SU-DHL-6 (cell line): Measurements from ENCODE around the gene EEFSEC.

Experiments used
- H2AFZ ChIP-seq: fragments of 200-600 bp; sonication (generic); 2 replicates; pipeline ENCODE4 v1.6.1; 2014; ENCODE audit warnings: low read depth, mild to moderate bottlenecking, moderate library complexity, mixed read lengths, antibody characterized with exemption, low read length; ENCODE audit not compliant: severe bottlenecking
- H3F3A ChIP-seq: fragments of 200-600 bp; shearing (Covaris generic); 2 replicates; pipeline ENCODE4 v1.6.0; 2016; ENCODE audit warnings: antibody characterized with exemption, mild to moderate bottlenecking; ENCODE audit not compliant: insufficient read depth
- H3K27ac ChIP-seq: fragments of 200-600 bp; sonication (generic); 2 replicates; pipeline ENCODE4 v1.5.1; 2016; ENCODE audit warnings: low read depth, mild to moderate bottlenecking, low read length, moderate library complexity, mixed read lengths
- H3K27me3 ChIP-seq: fragments of 200-600 bp; sonication (generic), shearing (Covaris generic); 2 replicates; pipeline ENCODE4 v1.6.0; 2014; ENCODE audit warnings: mild to moderate bottlenecking, low read length
- H3K36me3 ChIP-seq: fragments of 200-600 bp; sonication (generic); 2 replicates; pipeline ENCODE4 v1.6.1; 2014; ENCODE audit warnings: mild to moderate bottlenecking, low read length, mixed read lengths
- H3K4me2 ChIP-seq: fragments of 300-600, 200-600 bp; shearing (Covaris generic), sonication (generic); 2 replicates; pipeline ENCODE4 v1.6.0; 2014; ENCODE audit warnings: low read length, low read depth, mild to moderate bottlenecking; ENCODE audit not compliant: poor library complexity, severe bottlenecking
- H3K4me3 ChIP-seq: fragments of 200-600 bp; sonication (generic); 2 replicates; pipeline ENCODE4 v1.5.1; 2014; ENCODE audit warnings: antibody characterized with exemption, low read length, mild to moderate bottlenecking, mixed read lengths; ENCODE audit not compliant: insufficient read depth, poor library complexity, severe bottlenecking
- H3K79me2 ChIP-seq: fragments of 200-600 bp; sonication (generic); 2 replicates; pipeline ENCODE4 v1.6.1; 2014; ENCODE audit warnings: mild to moderate bottlenecking, low read length, moderate library complexity; ENCODE audit not compliant: insufficient read depth
- H3K9ac ChIP-seq: fragments of 200-600 bp; sonication (generic); 2 replicates; pipeline ENCODE4 v1.7.0; 2014; ENCODE audit warnings: mild to moderate bottlenecking, low read length
- H3K9me2 ChIP-seq: fragments of 200-600 bp; sonication (generic); replicated peaks from 2 replicates; pipeline ENCODE4 v1.6.1; 2014; ENCODE audit warnings: low read length; ENCODE audit not compliant: insufficient read depth
- H3K9me3 ChIP-seq: fragments of 200-600 bp; sonication (generic); 2 replicates; pipeline ENCODE4 v1.6.1; 2014; ENCODE audit warnings: low read length, mixed read lengths; ENCODE audit not compliant: insufficient read depth
- H4K20me1 ChIP-seq: fragments of 200-600 bp; sonication (generic); 2 replicates; pipeline ENCODE4 v1.6.1; 2014; ENCODE audit warnings: low read depth, mild to moderate bottlenecking, antibody characterized with exemption, low read length, moderate library complexity, mixed read lengths
- EZH2phosphoT487 ChIP-seq: fragments of 200-600 bp; sonication (generic), shearing (Covaris generic); conservative IDR thresholded peaks from 2 replicates; pipeline ENCODE4 v1.6.1; 2018; ENCODE audit warnings: mild to moderate bottlenecking, antibody characterized with exemption, low read length, moderate library complexity, mixed read lengths
- TF ChIP-seq, protein P1 (sequence below): fragments of 200-600 bp; sonication (generic); IDR thresholded peaks from one replicate; pipeline ENCODE4 v1.5.1; 2017; ENCODE audit warnings: antibody characterized with exemption, mild to moderate bottlenecking, low read length, moderate library complexity; ENCODE audit not compliant: insufficient read depth, poor library complexity, severe bottlenecking

EEFSEC gene

DNA sequence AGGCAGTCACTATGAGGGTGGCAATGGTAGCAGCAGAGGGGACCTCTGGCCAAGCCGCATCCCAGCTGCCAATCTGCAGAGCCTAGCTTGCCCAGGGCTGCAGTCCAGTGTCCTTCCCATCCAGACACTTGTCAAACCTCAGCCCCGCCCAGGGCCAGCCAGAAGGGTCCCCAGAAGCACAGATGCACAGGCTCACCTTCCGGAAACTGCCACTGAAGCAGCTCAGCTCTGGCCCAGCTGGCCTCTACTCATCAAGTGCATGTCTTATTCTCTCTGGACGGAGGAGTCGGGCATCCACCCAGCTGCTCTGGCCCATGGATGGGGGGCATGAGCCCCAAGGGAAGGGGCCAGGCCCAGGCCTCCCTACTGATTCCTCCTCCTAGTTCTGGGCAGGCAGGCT lies 244.2 kb downstream of the EEFSEC start:
- Histone ChIP-seq H3K9me2 (no peaks in the 10 kb centered on the region), H3K4me2 (no peak overlapping the region), H3K79me2 (no peaks in the 10 kb centered on the region), H3K9ac (no peak overlapping the region), H3K27me3 (no peaks in the 10 kb centered on the region), H2AFZ (no peak overlapping the region), H3F3A (no peaks in the 10 kb centered on the region), H3K4me3 (no peak overlapping the region), H4K20me1 (no peaks in the 10 kb centered on the region), H3K36me3 (no peaks in the 10 kb centered on the region), H3K9me3 (no peaks in the 10 kb centered on the region), H3K27ac (no peak overlapping the region)
- TF ChIP-seq, protein P1, sequence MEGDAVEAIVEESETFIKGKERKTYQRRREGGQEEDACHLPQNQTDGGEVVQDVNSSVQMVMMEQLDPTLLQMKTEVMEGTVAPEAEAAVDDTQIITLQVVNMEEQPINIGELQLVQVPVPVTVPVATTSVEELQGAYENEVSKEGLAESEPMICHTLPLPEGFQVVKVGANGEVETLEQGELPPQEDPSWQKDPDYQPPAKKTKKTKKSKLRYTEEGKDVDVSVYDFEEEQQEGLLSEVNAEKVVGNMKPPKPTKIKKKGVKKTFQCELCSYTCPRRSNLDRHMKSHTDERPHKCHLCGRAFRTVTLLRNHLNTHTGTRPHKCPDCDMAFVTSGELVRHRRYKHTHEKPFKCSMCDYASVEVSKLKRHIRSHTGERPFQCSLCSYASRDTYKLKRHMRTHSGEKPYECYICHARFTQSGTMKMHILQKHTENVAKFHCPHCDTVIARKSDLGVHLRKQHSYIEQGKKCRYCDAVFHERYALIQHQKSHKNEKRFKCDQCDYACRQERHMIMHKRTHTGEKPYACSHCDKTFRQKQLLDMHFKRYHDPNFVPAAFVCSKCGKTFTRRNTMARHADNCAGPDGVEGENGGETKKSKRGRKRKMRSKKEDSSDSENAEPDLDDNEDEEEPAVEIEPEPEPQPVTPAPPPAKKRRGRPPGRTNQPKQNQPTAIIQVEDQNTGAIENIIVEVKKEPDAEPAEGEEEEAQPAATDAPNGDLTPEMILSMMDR: no peak
- no peak for TF ChIP-seq EZH2phosphoT487

DNA sequence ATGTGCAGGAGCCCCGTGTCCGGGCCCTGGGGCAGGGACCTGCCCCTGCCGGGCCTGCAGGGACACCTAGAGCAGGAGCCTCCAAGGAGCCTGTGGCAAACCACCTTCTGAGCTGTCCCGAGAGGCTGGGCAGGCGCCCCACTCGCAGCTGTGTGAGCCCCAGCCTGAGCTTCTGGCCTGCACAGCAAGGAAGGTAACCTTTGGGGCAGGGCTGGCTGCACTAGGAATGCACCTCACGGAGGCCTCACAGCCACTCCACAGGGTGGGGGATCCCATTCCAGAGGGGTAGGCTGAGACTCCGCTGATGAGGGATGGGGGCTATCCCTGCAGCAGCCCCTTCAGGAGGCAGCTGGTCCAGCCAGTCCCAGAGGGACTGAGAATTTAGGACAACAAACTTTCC lies 245.3 kb downstream of the EEFSEC start:
- Histone ChIP-seq H3K4me3 (no peak overlapping the region), H3F3A (no peaks in the 10 kb centered on the region), H3K79me2 (no peaks in the 10 kb centered on the region), H3K36me3 (no peaks in the 10 kb centered on the region), H3K27ac (no peak overlapping the region), H3K27me3 (no peaks in the 10 kb centered on the region), H3K9me3 (no peaks in the 10 kb centered on the region), H2AFZ (no peak overlapping the region), H3K9me2 (no peaks in the 10 kb centered on the region), H3K9ac (no peak overlapping the region), H3K4me2 (no peak overlapping the region), H4K20me1 (no peaks in the 10 kb centered on the region)
- no peak for TF ChIP-seq EZH2phosphoT487
- TF ChIP-seq, protein P1: no peak

DNA sequence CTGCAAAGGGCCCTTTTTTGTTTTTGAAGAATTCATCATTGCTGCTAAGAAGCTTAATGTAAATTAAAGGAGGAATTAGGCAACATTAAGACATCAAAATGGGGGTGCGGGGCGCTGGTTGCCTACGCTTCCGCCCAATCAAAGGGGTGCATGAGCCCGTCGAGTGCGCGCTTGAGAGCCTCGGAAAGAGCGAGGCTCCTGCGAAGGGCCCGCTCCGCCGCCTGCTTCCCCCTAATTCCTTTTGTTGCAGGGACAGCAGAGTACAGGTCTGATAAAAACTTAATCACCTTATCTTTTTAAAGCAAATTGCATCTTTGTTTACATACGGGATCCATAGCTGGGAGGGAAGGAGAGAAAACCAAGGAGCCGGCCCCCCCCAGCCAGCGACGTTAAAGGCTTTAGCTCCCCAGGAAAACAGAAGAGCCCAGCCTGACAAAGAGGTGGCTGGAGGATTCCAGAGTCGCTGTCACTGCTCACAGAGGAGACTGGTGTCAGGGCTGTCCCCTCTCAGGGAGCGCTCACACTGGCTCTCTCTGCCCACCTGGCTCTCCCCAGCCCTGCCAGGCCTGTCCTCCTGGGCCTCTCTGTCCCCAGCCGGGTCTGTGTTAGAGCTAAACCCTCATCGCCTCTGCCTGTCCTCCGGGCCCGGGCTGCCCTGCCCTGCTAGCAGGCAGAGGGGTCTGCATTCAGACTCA lies 246.1 kb downstream of the EEFSEC start:
- Histone ChIP-seq H3K36me3 (no peaks in the 10 kb centered on the region), H3F3A (no peaks in the 10 kb centered on the region), H4K20me1 (no peaks in the 10 kb centered on the region), H3K79me2 (no peaks in the 10 kb centered on the region), H3K27ac (no peak overlapping the region), H3K9me2 (no peaks in the 10 kb centered on the region), H3K9me3 (no peaks in the 10 kb centered on the region), H3K4me2 (no peak overlapping the region), H3K27me3 (no peaks in the 10 kb centered on the region), H3K9ac (no peak overlapping the region), H2AFZ (no peak overlapping the region), H3K4me3 (no peak overlapping the region)
- TF ChIP-seq EZH2phosphoT487: no peak
- TF ChIP-seq, protein P1: no peak
